GM21723 (cell line): ENCODE results near the gene KRTAP10-7.
"Not testable (repeated sequence)": the region's sequence is repeated elsewhere in the genome, so short reads cannot be mapped to it uniquely, and the experiment has no call there.

Experiments
- ATAC-seq: cut with Tn5 transposase; IDR thresholded peaks from one replicate; pipeline ENCODE4 v1.9.1; 2021; ENCODE audit warnings: mild to moderate bottlenecking, moderate library complexity; ENCODE audit not compliant: unreplicated experiment

KRTAP10-7 gene

GRCh38 chr21:44609193-44609592 lies 8.8 kb downstream of the KRTAP10-7 start:
- ATAC-seq = no peak

GRCh38 chr21:44610157-44610843 lies 9.9 kb downstream of the KRTAP10-7 start:
- not testable (repeated sequence) for ATAC-seq

GRCh38 chr21:44611551-44611950 lies 11.2 kb downstream of the KRTAP10-7 start:
- ATAC-seq = no peak

GRCh38 chr21:44612029-44612486 lies 11.7 kb downstream of the KRTAP10-7 start, which contains the start of gene KRTAP10-8:
KRTAP10-8 (plus strand) TSS chr21:44612079; CDS start chr21:44612101, 22 bp downstream.
- no peak for ATAC-seq

GRCh38 chr21:44612669-44613229 lies 12.4 kb downstream of the KRTAP10-7 start:
- no peak for ATAC-seq

- ATAC-seq = no peak
Observed at GRCh38 chr21:44613386-44614155, 13.2 kb downstream of the KRTAP10-7 start.

- no peak for ATAC-seq
Observed at GRCh38 chr21:44614161-44614631, 13.8 kb downstream of the KRTAP10-7 start.

- ATAC-seq = no peak
Observed at GRCh38 chr21:44614961-44615391, 14.6 kb downstream of the KRTAP10-7 start.

GRCh38 chr21:44615466-44615865 lies 15.1 kb downstream of the KRTAP10-7 start:
- no peak for ATAC-seq

- ATAC-seq = no peak
Observed at GRCh38 chr21:44615911-44616590, 15.7 kb downstream of the KRTAP10-7 start.

GRCh38 chr21:44616591-44616926 lies 16.2 kb downstream of the KRTAP10-7 start:
- ATAC-seq = no peak

GRCh38 chr21:44617071-44617501 lies 16.7 kb downstream of the KRTAP10-7 start:
- ATAC-seq = no peak

GRCh38 chr21:44618504-44618903 lies 18.1 kb downstream of the KRTAP10-7 start:
- no peak for ATAC-seq

GRCh38 chr21:44618909-44619308 lies 18.5 kb downstream of the KRTAP10-7 start:
- no peak for ATAC-seq

GRCh38 chr21:44619886-44620285 lies 19.5 kb downstream of the KRTAP10-7 start:
- ATAC-seq = no peak

- ATAC-seq = no peak
Observed at GRCh38 chr21:44623575-44623974, 23.2 kb downstream of the KRTAP10-7 start.

GRCh38 chr21:44625756-44626155 lies 25.4 kb downstream of the KRTAP10-7 start:
- ATAC-seq = no peak

GRCh38 chr21:44626262-44626661 lies 25.9 kb downstream of the KRTAP10-7 start:
- ATAC-seq = no peak

GRCh38 chr21:44626673-44627143 lies 26.3 kb downstream of the KRTAP10-7 start, which contains the start of gene KRTAP10-9:
KRTAP10-9 (plus strand) TSS chr21:44627093; CDS start chr21:44627172, 79 bp downstream.
- no peak for ATAC-seq

- not testable (repeated sequence) for ATAC-seq
Observed at GRCh38 chr21:44627181-44627822, 26.9 kb downstream of the KRTAP10-7 start.
